OCI-LY1 (cell line): ENCODE results near the gene PTP4A1.

ENCODE experiments used
- CTCF ChIP-seq: fragments of 200-600 bp; sonication (generic), shearing (Covaris generic); IDR thresholded peaks from 2 replicates; pipeline ENCODE4 v1.5.1; 2017; ENCODE audit warnings: mild to moderate bottlenecking, antibody characterized with exemption, low read length, moderate library complexity, mixed read lengths
- EZH2 ChIP-seq: fragments of 200-600 bp; sonication (generic), shearing (Covaris generic); IDR thresholded peaks from 2 replicates; pipeline ENCODE4 v1.8.0; 2017; ENCODE audit warnings: borderline replicate concordance, mixed run types, mild to moderate bottlenecking, antibody characterized with exemption, low read length, moderate library complexity, mixed read lengths

DNA sequence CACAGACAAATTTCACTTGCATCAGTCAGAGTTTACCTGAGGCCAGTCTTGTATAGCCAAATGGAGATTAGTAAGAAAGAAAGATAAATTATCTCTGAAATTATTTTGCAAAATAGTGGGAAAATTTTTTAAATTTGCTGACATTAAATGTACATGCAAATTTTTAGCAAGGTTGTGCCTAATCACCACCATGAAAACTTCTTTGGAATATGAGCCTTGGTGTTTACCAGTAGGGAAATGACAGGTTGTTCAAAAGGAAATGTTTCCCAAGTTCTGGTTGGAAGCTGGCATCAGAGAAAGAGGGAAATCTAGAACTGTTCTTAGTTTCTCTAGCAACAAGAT, 34.4 kb upstream of the PTP4A1 start:
- TF ChIP-seq CTCF (no peak), EZH2 (no peak)
